ENCODE measurements around the gene S100PBP. TPM values are rescaled to one million over a fixed set of nuclear protein-coding genes. Genes with fewer than 3 reads are reported as not detected.

The S100PBP gene
- total RNA-seq, 2 donors from 2014 or later, result 31.0 to 54.9 TPM

- Mint-ChIP-seq H3K9me3 (no peaks in the 10 kb centered on the region), H3K27me3 (peaks cover 4 to 7% of the 10 kb centered on the region in 2 donors), H3K4me3 (no peak overlapping the region), H3K36me3 (no peaks in the 10 kb centered on the region), H3K4me1 (ENCODE audit: low read depth in 2 of 2) (peaks cover 3 to 8% of the 10 kb centered on the region in 2 donors), H3K27ac (peak overlapping the region in 1 of 2 donors; percentile 72)
- ATAC-seq, result no peak
- no peak for DNase-seq (ENCODE audit: low spot score)
These were observed 47.0 kb downstream of the S100PBP start for GRCh38 chr1:32864375-32865019.

GRCh38 chr1:32865639-32866405, 48.4 kb downstream of the S100PBP start:
- no peaks in the 10 kb centered on the region for H3K9me3 Mint-ChIP-seq
- H3K4me1 Mint-ChIP-seq (ENCODE audit: low read depth in 2 of 2), result peaks cover 11 to 12% of the 10 kb centered on the region in 2 donors
- no peak overlapping the region for H3K4me3 Mint-ChIP-seq
- H3K36me3 Mint-ChIP-seq, result no peaks in the 10 kb centered on the region
- ATAC-seq (no peak), DNase-seq (ENCODE audit: low spot score) (no peak)
- peaks cover 11 to 15% of the 10 kb centered on the region in 2 donors for H3K27me3 Mint-ChIP-seq
- no peak overlapping the region for H3K27ac Mint-ChIP-seq

GRCh38 chr1:32867151-32867550, 49.7 kb downstream of the S100PBP start:
- Mint-ChIP-seq H3K36me3 (no peaks in the 10 kb centered on the region), H3K27ac (peak overlapping the region in 1 of 2 donors; percentile 23), H3K27me3 (peaks cover 15 to 20% of the 10 kb centered on the region in 2 donors), H3K9me3 (no peaks in the 10 kb centered on the region), H3K4me3 (no peak overlapping the region), H3K4me1 (ENCODE audit: low read depth in 2 of 2) (peaks cover 11 to 15% of the 10 kb centered on the region in 2 donors)
- no peak for DNase-seq (ENCODE audit: low spot score)
- ATAC-seq, result no peak

GRCh38 chr1:32867671-32868070, 50.2 kb downstream of the S100PBP start:
- H3K36me3 Mint-ChIP-seq, result no peaks in the 10 kb centered on the region
- peaks cover 11 to 17% of the 10 kb centered on the region in 2 donors for H3K4me1 Mint-ChIP-seq (ENCODE audit: low read depth in 2 of 2)
- DNase-seq (ENCODE audit: low spot score), result no peak
- no peaks in the 10 kb centered on the region for H3K9me3 Mint-ChIP-seq
- H3K27me3 Mint-ChIP-seq, result peaks cover 15 to 21% of the 10 kb centered on the region in 2 donors
- H3K4me3 Mint-ChIP-seq, result no peak overlapping the region
- ATAC-seq, result no peak
- no peak overlapping the region for H3K27ac Mint-ChIP-seq

- no peaks in the 10 kb centered on the region for H3K36me3 Mint-ChIP-seq
- no peak overlapping the region for H3K27ac Mint-ChIP-seq
- peaks cover 15 to 23% of the 10 kb centered on the region in 2 donors for H3K27me3 Mint-ChIP-seq
- no peak overlapping the region for H3K4me3 Mint-ChIP-seq
- ATAC-seq (no peak), DNase-seq (ENCODE audit: low spot score) (no peak)
- H3K9me3 Mint-ChIP-seq, result no peaks in the 10 kb centered on the region
- H3K4me1 Mint-ChIP-seq (ENCODE audit: low read depth in 2 of 2), result peaks cover 11 to 17% of the 10 kb centered on the region in 2 donors
These were observed 50.6 kb downstream of the S100PBP start for GRCh38 chr1:32868085-32868484.

- DNase-seq (ENCODE audit: low spot score), result no peak
- peak overlapping the region; percentile 73 for H3K4me3 Mint-ChIP-seq
- no peak for ATAC-seq
- H3K27me3 Mint-ChIP-seq, result peaks cover 15 to 23% of the 10 kb centered on the region in 2 donors
- peaks cover 11 to 15% of the 10 kb centered on the region in 2 donors for H3K4me1 Mint-ChIP-seq (ENCODE audit: low read depth in 2 of 2)
- peak overlapping the region in 1 of 2 donors; percentile 3 for H3K27ac Mint-ChIP-seq
- H3K36me3 Mint-ChIP-seq, result no peaks in the 10 kb centered on the region
- H3K9me3 Mint-ChIP-seq, result no peaks in the 10 kb centered on the region
These were observed 51.5 kb downstream of the S100PBP start for GRCh38 chr1:32868806-32869455.

- H3K4me3 Mint-ChIP-seq, result peak overlapping the region; percentile 73
- peaks cover 11 to 18% of the 10 kb centered on the region in 2 donors for H3K4me1 Mint-ChIP-seq (ENCODE audit: low read depth in 2 of 2)
- H3K9me3 Mint-ChIP-seq, result no peaks in the 10 kb centered on the region
- peak in 1 of 2 donors; percentile 5 for ATAC-seq
- no peak for DNase-seq (ENCODE audit: low spot score)
- peak overlapping the region in 1 of 2 donors; percentile 3 for H3K27ac Mint-ChIP-seq
- H3K36me3 Mint-ChIP-seq, result no peaks in the 10 kb centered on the region
- peaks cover 23 to 28% of the 10 kb centered on the region in 2 donors for H3K27me3 Mint-ChIP-seq
These were observed 52.6 kb downstream of the S100PBP start for GRCh38 chr1:32869923-32870614.

- ATAC-seq (peak; percentile 28 to 54), DNase-seq (ENCODE audit: low spot score) (no peak)
- peak within 1 kb of the TSS; percentile 73 for H3K4me3 Mint-ChIP-seq
- H3K4me1 Mint-ChIP-seq (ENCODE audit: low read depth in 2 of 2), result peaks cover 11 to 21% of the 10 kb centered on the region in 2 donors
- H3K36me3 Mint-ChIP-seq, result no peaks in the 10 kb centered on the region
- peaks cover 30 to 34% of the 10 kb centered on the region in 2 donors for H3K27me3 Mint-ChIP-seq
- H3K27ac Mint-ChIP-seq, result peak within 1 kb of the TSS in 1 of 2 donors; percentile 3
- no peaks in the 10 kb centered on the region for H3K9me3 Mint-ChIP-seq
These were observed 53.3 kb downstream of the S100PBP start, which contains the start of gene FNDC5 for GRCh38 chr1:32870615-32871363. TSS of gene FNDC5 (minus strand) at chr1:32870912.

- peaks cover 33 to 34% of the 10 kb centered on the region in 2 donors for H3K27me3 Mint-ChIP-seq
- no peak for DNase-seq (ENCODE audit: low spot score)
- H3K9me3 Mint-ChIP-seq, result no peaks in the 10 kb centered on the region
- peaks cover 11 to 21% of the 10 kb centered on the region in 2 donors for H3K4me1 Mint-ChIP-seq (ENCODE audit: low read depth in 2 of 2)
- H3K27ac Mint-ChIP-seq, result no peak overlapping the region
- H3K36me3 Mint-ChIP-seq, result no peaks in the 10 kb centered on the region
- no peak for ATAC-seq
- peak overlapping the region; percentile 37 for H3K4me3 Mint-ChIP-seq
These were observed 54.1 kb downstream of the S100PBP start for GRCh38 chr1:32871364-32872191.

GRCh38 chr1:32872192-32872460, 54.7 kb downstream of the S100PBP start:
- Mint-ChIP-seq H3K9me3 (no peaks in the 10 kb centered on the region), H3K27ac (no peak overlapping the region), H3K4me1 (ENCODE audit: low read depth in 2 of 2) (peaks cover 11 to 21% of the 10 kb centered on the region in 2 donors), H3K36me3 (no peaks in the 10 kb centered on the region), H3K4me3 (no peak overlapping the region), H3K27me3 (peaks cover 33 to 34% of the 10 kb centered on the region in 2 donors)
- DNase-seq (ENCODE audit: low spot score) (no peak), ATAC-seq (no peak)

GRCh38 chr1:32873484-32873883, 56.0 kb downstream of the S100PBP start:
- Mint-ChIP-seq H3K9me3 (no peaks in the 10 kb centered on the region), H3K4me1 (ENCODE audit: low read depth in 2 of 2) (peaks cover 11 to 21% of the 10 kb centered on the region in 2 donors), H3K36me3 (no peaks in the 10 kb centered on the region), H3K27me3 (peaks cover 33 to 38% of the 10 kb centered on the region in 2 donors), H3K27ac (no peak overlapping the region), H3K4me3 (no peak overlapping the region)
- ATAC-seq, result no peak
- DNase-seq (ENCODE audit: low spot score), result no peak

Data from natural killer cell treated with Interleukin-12 subunit alpha and Interleukin-12 subunit beta and Interleukin-15 and Interleukin-18, amount 100 ng/mL, for 72 hours (primary cell).